Measurements from ENCODE around the gene IGF2. TPM values are rescaled to one million over a fixed set of nuclear protein-coding genes. Genes with fewer than 3 reads are reported as not detected.

Gene IGF2
- total and polyA plus RNA-seq, 2 of the 8 experiments (the other 6 are each of a cell fraction or from before 2014, with no cell fraction given): 0.74 to 1.5 TPM

DNA sequence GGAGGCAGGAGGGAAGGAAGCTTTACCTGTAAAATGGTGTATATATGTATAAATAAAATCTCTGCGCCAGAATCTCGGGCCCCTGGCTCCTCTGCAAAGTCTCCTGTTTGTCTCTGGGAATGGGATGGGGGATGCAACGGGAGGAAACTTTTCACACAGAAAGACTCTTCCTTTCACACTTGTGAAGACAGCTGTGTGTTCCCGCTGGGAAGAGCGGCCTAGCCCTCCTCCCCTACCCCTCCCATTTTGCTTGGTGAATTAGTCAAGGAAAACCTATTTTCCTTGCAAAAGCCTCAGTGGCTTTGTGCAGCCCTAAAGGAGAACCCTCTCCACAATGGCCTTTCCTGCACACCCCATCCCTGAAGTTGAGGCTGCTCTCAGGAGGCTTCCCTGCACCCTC is 9.4 kb upstream of the IGF2 start (continued):
- TF ChIP-seq, protein P1, sequence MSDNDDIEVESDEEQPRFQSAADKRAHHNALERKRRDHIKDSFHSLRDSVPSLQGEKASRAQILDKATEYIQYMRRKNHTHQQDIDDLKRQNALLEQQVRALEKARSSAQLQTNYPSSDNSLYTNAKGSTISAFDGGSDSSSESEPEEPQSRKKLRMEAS (IDR thresholded peaks at IDR 0.05): no peak

Measured in H1 (cell line).